Smooth muscle cell of the brain vasculature (primary cell): ENCODE measurements around the gene SPDYE9.
"Not testable (repeated sequence)": the region's sequence is repeated elsewhere in the genome, so short reads cannot be mapped to it uniquely, and the experiment has no call there.

Source experiments
- DNase-seq: peaks from one replicate; pipeline ENCODE4 v3.0.0-alpha.2; 2012; ENCODE audit warnings: low read depth, low spot score

SPDYE9 gene, protein sequence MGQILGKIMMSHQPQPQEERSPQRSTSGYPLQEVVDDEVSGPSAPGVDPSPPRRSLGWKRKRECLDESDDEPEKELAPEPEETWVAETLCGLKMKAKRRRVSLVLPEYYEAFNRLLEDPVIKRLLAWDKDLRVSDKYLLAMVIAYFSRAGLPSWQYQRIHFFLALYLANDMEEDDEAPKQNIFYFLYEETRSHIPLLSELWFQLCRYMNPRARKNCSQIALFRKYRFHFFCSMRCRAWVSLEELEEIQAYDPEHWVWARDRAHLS

DNA sequence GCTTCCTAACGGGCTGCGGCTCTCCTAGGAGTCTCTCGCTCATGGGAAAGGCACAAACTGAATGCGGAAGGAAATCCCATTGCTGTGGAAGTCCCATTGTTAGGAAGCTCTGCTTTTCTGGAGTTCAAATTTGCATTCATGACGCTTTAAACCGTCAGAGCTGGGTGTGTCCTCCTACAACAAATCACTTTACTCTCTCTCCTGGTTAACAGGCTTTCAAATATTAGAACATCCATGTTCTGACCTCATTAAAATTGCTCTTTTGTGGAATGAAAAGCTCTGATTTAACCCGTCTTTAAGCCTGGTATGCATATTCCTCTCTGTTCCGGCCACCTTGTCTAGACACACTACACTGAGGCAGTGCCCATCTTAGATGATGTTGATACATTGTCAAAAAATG lies at the start of gene SPDYE9:
SPDYE9 (minus strand) TSS at position 101 of the 400 bp plus-strand sequence. CDS start 1,800 bp downstream, outside the sequence.
- DNase-seq, result not testable (repeated sequence)

DNA sequence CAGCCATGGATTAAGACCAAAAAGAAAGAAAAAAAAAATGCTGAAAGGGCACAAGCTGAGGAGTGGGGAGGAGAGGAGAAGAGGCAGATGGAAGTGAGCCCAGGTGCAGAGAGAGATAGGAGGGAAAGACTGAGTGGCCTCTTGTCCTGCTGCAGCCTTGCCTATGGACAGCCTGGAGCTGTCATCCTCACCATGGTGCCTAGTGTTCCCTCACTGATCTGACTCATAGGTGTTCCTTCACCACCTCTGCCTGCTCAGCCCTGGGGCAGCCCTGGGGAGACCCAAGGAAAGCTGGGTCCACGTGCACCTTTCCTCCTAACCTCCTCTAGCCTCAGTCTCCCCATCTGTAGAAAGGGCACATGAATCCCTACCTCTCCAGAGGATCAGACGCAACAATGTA lies 49.0 kb upstream of the SPDYE9 start:
- not testable (repeated sequence) for DNase-seq

DNA sequence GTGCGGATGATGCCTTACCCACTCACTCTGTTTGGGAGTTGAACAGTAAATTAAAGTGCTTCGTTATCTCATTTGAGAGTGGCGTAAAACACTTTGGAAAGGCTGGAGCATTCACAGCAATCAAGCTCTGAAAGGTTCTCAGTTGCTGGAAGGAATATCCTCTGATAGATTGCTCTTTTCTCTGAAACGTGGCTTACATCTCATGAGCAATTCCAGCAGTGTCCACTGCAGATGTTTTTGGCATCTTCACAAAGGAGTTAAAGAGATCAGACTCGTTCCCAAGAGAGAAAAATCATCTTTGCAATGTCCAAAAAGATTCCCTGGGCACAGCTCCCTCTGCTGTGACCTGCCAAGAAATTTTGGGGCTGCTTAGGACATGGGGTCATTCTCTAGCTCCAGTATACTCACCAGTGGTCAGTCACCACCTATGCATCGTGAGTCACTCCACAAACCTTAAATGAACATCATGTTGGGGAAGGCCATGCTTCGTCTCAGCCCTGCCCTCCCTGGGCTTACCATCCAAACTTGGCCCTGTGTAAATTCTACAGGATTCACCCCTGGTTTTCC lies 46.9 kb upstream of the SPDYE9 start:
- not testable (repeated sequence) for DNase-seq

DNA sequence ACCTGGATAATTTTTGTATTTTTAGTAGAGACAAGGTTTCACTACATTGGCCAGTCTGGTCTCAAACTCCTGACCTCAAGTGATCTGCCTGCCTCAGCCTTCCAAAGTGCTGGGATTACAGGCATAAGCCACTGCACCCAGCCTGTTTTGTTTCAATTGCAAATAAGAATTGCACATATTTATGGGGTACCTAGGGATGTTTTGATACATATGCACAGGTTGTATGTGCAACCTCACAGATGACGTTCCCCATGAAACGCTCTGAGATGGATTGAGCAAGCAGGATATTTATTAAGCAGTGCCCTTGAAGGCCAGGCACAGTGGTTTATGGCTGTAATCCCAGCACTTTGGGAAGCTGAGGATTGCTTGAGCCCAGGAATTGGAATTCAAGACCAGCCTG lies 44.8 kb upstream of the SPDYE9 start:
- not testable (repeated sequence) for DNase-seq

DNA sequence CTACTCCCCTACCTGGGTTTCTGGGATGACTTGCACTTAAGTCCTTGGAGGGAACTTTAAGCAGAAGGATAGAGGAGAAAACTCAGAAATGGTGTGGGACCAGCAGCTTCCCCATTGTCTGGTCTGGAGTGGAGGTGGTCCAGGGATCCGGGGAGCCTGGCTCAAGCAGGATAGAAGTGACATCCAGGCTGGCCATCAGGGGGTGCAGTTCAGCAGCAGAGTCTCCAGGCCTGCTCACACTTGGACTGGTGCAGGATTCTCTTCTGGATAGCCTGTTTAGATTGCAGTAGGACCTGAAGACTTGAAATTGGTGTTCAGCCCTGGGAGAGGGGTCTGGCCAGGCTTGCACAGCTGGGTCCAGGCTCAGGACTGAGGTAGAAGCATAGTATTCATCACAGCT lies 38.3 kb upstream of the SPDYE9 start:
- DNase-seq, result not testable (repeated sequence)

- not testable (repeated sequence) for DNase-seq
Measured at GRCh38 chr7:73122778-73123447, 37.1 kb upstream of the SPDYE9 start.

GRCh38 chr7:73118155-73118554 lies 32.3 kb upstream of the SPDYE9 start:
- DNase-seq, result not testable (repeated sequence)

DNA sequence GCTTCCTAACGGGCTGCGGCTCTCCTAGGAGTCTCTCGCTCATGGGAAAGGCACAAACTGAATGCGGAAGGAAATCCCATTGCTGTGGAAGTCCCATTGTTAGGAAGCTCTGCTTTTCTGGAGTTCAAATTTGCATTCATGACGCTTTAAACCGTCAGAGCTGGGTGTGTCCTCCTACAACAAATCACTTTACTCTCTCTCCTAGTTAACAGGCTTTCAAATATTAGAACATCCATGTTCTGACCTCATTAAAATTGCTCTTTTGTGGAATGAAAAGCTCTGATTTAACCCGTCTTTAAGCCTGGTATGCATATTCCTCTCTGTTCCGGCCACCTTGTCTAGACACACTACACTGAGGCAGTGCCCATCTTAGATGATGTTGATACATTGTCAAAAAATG lies 28.0 kb downstream of the SPDYE9 start, which contains the start of gene SPDYE11:
SPDYE11 (minus strand) TSS at position 101 of the 400 bp plus-strand sequence. CDS start 1,800 bp downstream, outside the sequence.
- not testable (repeated sequence) for DNase-seq

- DNase-seq, result not testable (repeated sequence)
Measured at GRCh38 chr7:73029666-73030065, 56.2 kb downstream of the SPDYE9 start, which contains the start of gene SPDYE8. SPDYE8 (minus strand) TSS chr7:73029766; CDS start chr7:73027966, 1,800 bp downstream.
